Panc1 (cell line): ENCODE data around the gene TRIO. TPM values are rescaled to one million over a fixed set of nuclear protein-coding genes. Genes with fewer than 3 reads are reported as not detected.

Experiments used
- ATAC-seq: fragments of 200-7000 bp; cut with Tn5 transposase; 2 replicates; pipeline ENCODE4 v1.9.1; 2020; ENCODE audit warnings: mild to moderate bottlenecking, moderate library complexity
- BruUV-seq: library from RNA; stranded (reverse); fragments of 400-500 nt; replicated peaks from 2 replicates; lab custom pipeline; 2021; lab: Mats Ljungman, UMichigan
- CTCF ChIA-PET: fragments of 300-600 bp; sonication (Branson Sonifier 250); formaldehyde crosslinking; loops from one replicate; lab custom pipeline; 2022; ENCODE audit warnings: antibody characterized with exemption; lab: Charles Lee
- POLR2A ChIA-PET: fragments of 300-600 bp; sonication (Branson Sonifier 250); formaldehyde crosslinking; loops from one replicate; lab custom pipeline; 2022; ENCODE audit warnings: antibody characterized with exemption; lab: Charles Lee
- DNase-seq: peaks from one replicate; pipeline ENCODE4 v3.0.0-alpha.2; 2010; ENCODE audit warnings: low read depth, low spot score
- H3K27ac ChIP-seq: 2 replicates; pipeline ENCODE4 v1.5.1; 2011; ENCODE audit warnings: mild to moderate bottlenecking, low read length, inconsistent platforms
- H3K27me3 ChIP-seq: fragments of 200-500 bp; sonication (Bioruptor generic); 2 replicates; pipeline ENCODE4 v1.6.0; 2014; ENCODE audit warnings: low read length, inconsistent platforms; ENCODE audit not compliant: control insufficient read depth, insufficient read depth
- H3K36me3 ChIP-seq: fragments of 200-500 bp; sonication (Bioruptor generic); 2 replicates; pipeline ENCODE4 v1.5.1; 2014; ENCODE audit warnings: inconsistent platforms, mild to moderate bottlenecking, low read length, moderate library complexity; ENCODE audit not compliant: control insufficient read depth, insufficient read depth
- H3K4me1 ChIP-seq: 2 replicates; pipeline ENCODE4 v1.5.1; 2011; ENCODE audit warnings: inconsistent platforms, mild to moderate bottlenecking, low read length, moderate library complexity; ENCODE audit not compliant: control insufficient read depth, insufficient read depth
- H3K4me3 ChIP-seq, 2 experiments: 2 replicates each; pipeline ENCODE4 v1.5.1; 2011 to 2012; ENCODE audit warnings: low read depth in 2 of 2, low read length in 2 of 2, mild to moderate bottlenecking in 2 of 2, inconsistent platforms in 1 of 2, moderate library complexity in 1 of 2
- H3K9me3 ChIP-seq: fragments of 200-500 bp; sonication (Bioruptor generic); 2 replicates; pipeline ENCODE4 v1.5.1; 2014; ENCODE audit warnings: low read depth, mild to moderate bottlenecking, inconsistent platforms, low read length, moderate library complexity; ENCODE audit not compliant: control insufficient read depth, insufficient read depth
- POLR2AphosphoS5 ChIP-seq: IDR thresholded peaks from 2 replicates; pipeline ENCODE4 v1.6.1; 2012; ENCODE audit warnings: mild to moderate bottlenecking, low read depth, low read length, moderate library complexity
- SIN3A ChIP-seq: IDR thresholded peaks from 2 replicates; pipeline ENCODE4 v1.6.1; 2012; ENCODE audit warnings: low read depth, mild to moderate bottlenecking, low read length, moderate library complexity, borderline replicate concordance; ENCODE audit not compliant: insufficient read depth
- TCF7L2 ChIP-seq: IDR thresholded peaks from 2 replicates; pipeline ENCODE4 v1.6.1; 2011; ENCODE audit warnings: mild to moderate bottlenecking, low read depth, low read length, inconsistent platforms
- in situ Hi-C: cut with HindIII; loops from 2 replicates; pipeline ENCODE4 v1.10.0; 2016; ENCODE audit warnings: low sequenced_read_pairs, low pct_unique_long_range_greater_than_20kb
- intact Hi-C: fragments of 100-400 bp; cut with micrococcal nuclease; formaldehyde crosslinking; loops from one replicate; pipeline ENCODE4 v1.10.0; 2022; ENCODE audit not compliant: unreplicated experiment
- total RNA-seq: library from RNA; stranded (reverse); gene quantifications from one replicate; pipeline ENCODE4 v1.2.1, GENCODE V29; 2021; ENCODE audit not compliant: unreplicated experiment
- TF ChIP-seq, protein P1 (sequence below): fragments of 450-650 bp; IDR thresholded peaks from 2 replicates; pipeline ENCODE4 v1.5.1; 2017; ENCODE audit warnings: mild to moderate bottlenecking
- TF ChIP-seq, protein P2 (sequence below), 2 experiments: IDR thresholded peaks; 2 replicates each; pipeline ENCODE4 v1.6.1; 2011 to 2012; ENCODE audit warnings: low read depth in 2 of 2, control low read depth in 1 of 2, low read length in 1 of 2, mild to moderate bottlenecking in 1 of 2, moderate library complexity in 1 of 2; ENCODE audit not compliant: insufficient read depth in 1 of 2

The TRIO gene
- total RNA-seq, 1 experiment from 2014 or later, result 349 TPM

DNA sequence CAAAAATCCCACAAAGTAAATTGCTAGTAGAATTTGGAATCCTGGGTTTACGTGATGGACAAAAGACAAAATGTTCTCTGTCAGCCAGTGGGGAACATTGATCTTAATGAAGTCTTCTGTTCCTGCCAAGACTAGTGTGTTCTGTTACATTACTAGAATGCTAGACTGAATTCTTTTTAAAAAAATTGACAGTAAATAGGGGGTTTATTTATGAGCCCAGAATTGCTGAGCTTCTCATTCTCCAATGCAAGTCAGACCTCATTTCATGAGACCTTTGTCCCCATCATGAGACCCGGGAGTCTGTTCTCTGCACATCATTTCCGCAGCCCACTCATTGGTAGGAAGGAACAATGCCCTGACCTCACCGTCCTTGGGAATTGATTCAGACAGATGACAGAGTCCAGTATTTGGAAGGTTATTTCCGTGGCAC lies 264.6 kb downstream of the TRIO start:
- TF ChIP-seq SIN3A (no peak), POLR2AphosphoS5 (no peak), TCF7L2 (no peak)
- TF ChIP-seq, protein P1, sequence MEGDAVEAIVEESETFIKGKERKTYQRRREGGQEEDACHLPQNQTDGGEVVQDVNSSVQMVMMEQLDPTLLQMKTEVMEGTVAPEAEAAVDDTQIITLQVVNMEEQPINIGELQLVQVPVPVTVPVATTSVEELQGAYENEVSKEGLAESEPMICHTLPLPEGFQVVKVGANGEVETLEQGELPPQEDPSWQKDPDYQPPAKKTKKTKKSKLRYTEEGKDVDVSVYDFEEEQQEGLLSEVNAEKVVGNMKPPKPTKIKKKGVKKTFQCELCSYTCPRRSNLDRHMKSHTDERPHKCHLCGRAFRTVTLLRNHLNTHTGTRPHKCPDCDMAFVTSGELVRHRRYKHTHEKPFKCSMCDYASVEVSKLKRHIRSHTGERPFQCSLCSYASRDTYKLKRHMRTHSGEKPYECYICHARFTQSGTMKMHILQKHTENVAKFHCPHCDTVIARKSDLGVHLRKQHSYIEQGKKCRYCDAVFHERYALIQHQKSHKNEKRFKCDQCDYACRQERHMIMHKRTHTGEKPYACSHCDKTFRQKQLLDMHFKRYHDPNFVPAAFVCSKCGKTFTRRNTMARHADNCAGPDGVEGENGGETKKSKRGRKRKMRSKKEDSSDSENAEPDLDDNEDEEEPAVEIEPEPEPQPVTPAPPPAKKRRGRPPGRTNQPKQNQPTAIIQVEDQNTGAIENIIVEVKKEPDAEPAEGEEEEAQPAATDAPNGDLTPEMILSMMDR, result no peak
- TF ChIP-seq, protein P2, sequence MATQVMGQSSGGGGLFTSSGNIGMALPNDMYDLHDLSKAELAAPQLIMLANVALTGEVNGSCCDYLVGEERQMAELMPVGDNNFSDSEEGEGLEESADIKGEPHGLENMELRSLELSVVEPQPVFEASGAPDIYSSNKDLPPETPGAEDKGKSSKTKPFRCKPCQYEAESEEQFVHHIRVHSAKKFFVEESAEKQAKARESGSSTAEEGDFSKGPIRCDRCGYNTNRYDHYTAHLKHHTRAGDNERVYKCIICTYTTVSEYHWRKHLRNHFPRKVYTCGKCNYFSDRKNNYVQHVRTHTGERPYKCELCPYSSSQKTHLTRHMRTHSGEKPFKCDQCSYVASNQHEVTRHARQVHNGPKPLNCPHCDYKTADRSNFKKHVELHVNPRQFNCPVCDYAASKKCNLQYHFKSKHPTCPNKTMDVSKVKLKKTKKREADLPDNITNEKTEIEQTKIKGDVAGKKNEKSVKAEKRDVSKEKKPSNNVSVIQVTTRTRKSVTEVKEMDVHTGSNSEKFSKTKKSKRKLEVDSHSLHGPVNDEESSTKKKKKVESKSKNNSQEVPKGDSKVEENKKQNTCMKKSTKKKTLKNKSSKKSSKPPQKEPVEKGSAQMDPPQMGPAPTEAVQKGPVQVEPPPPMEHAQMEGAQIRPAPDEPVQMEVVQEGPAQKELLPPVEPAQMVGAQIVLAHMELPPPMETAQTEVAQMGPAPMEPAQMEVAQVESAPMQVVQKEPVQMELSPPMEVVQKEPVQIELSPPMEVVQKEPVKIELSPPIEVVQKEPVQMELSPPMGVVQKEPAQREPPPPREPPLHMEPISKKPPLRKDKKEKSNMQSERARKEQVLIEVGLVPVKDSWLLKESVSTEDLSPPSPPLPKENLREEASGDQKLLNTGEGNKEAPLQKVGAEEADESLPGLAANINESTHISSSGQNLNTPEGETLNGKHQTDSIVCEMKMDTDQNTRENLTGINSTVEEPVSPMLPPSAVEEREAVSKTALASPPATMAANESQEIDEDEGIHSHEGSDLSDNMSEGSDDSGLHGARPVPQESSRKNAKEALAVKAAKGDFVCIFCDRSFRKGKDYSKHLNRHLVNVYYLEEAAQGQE (IDR thresholded peaks at IDR 0.05; ENCODE audit: insufficient read depth in 1 of 2, low read depth in 2 of 2, low read length in 1 of 2), result no peak
- Histone ChIP-seq H3K27ac (no peak overlapping the region; the same call in 1 of the 2 replicates), H3K9me3 (no peaks in the 10 kb centered on the region), H3K27me3 (no peaks in the 10 kb centered on the region), H3K36me3 (peaks cover 41% of the 10 kb centered on the region), H3K4me1 (no peaks in the 10 kb centered on the region), H3K4me3 (no peak overlapping the region)
- in situ Hi-C loops (no loop called here), intact Hi-C loops (loop anchor here (10.0 kb wide), 1 partner anchor 237 kb away; no protein-coding TSS in a partner anchor)
- no TSS peak for BruUV-seq
- ChIA-PET POLR2A (interaction anchor here (0.5 kb wide), 1 partner anchor 16 kb away, joined by 15 read pairs; no protein-coding TSS in a partner anchor), CTCF (no interaction called here)
- ATAC-seq (no peak), DNase-seq (no peak)

DNA sequence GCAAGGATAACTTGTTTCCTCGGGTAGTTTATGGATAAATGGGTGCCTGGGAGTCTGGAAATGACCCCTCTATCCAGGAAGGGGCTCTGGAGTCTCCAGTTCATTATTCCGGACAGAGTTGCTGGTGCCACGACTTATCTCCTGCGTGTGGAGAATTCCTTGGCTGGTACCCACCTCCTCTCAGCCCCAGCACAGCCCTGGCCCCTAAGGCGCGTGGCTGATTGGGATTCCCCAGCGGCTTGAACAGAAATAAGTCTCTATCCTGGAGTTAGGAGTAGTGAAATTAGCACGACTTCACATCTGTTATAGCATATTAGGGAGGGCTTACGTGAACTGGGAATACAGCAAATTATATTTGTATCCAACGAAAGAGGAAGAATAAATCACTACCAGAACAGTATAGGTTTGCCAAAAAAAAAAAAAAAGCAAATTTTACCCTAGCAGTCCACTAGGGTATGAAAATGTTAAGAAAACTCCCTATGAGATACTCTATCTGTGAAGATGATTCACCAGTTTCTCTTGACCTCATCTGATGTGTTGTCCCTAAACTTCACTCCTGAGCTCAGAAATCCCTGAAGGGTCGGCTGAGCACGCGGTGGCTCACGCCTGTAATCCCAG lies 265.9 kb downstream of the TRIO start:
- intact Hi-C loops (loop anchor here (10.0 kb wide), 1 partner anchor 236 kb away; no protein-coding TSS in a partner anchor), in situ Hi-C loops (no loop called here)
- TF ChIP-seq POLR2AphosphoS5, result no peak
- TF ChIP-seq, protein P2 (IDR thresholded peaks at IDR 0.05; ENCODE audit: insufficient read depth in 1 of 2, low read depth in 2 of 2, low read length in 1 of 2), result no peak
- no peak for TF ChIP-seq SIN3A
- TF ChIP-seq, protein P1, result no peak
- no peak for TF ChIP-seq TCF7L2
- no peaks in the 10 kb centered on the region for H3K27me3 ChIP-seq
- H3K36me3 ChIP-seq, result peaks cover 53% of the 10 kb centered on the region
- no peak overlapping the region for H3K4me3 ChIP-seq
- no peaks in the 10 kb centered on the region for H3K9me3 ChIP-seq
- BruUV-seq, result no TSS peak
- ChIA-PET POLR2A (no interaction called here), CTCF (no interaction called here)
- no peak overlapping the region for H3K27ac ChIP-seq
- no peaks in the 10 kb centered on the region for H3K4me1 ChIP-seq
- ATAC-seq, result no peak
- DNase-seq, result no peak
